Hepatocyte (in vitro differentiated cells): ENCODE measurements around the gene SLC35A5. TPM values are rescaled to one million over a fixed set of nuclear protein-coding genes. Genes with fewer than 3 reads are reported as not detected.

Source experiments
- DNase-seq: peaks from one replicate; pipeline ENCODE4 v3.0.0-alpha.2; 2016; ENCODE audit warnings: low spot score
- H2AFZ ChIP-seq: fragments of 200-600 bp; sonication (generic); 2 replicates; pipeline ENCODE4 v1.6.0; 2016; ENCODE audit warnings: antibody characterized with exemption, mild to moderate bottlenecking
- H3K27ac ChIP-seq: fragments of 200-600 bp; sonication (generic); 2 replicates; pipeline ENCODE4 v1.5.1; 2016; ENCODE audit warnings: mild to moderate bottlenecking
- H3K27me3 ChIP-seq: fragments of 200-600 bp; sonication (generic); 2 replicates; pipeline ENCODE4 v1.6.1; 2016
- H3K36me3 ChIP-seq: fragments of 200-600 bp; sonication (generic); replicated peaks from 2 replicates; pipeline ENCODE4 v1.5.1; 2016; ENCODE audit warnings: low read depth; ENCODE audit not compliant: insufficient read depth
- H3K4me1 ChIP-seq: fragments of 200-600 bp; sonication (generic); 2 replicates; pipeline ENCODE4 v1.5.1; 2016; ENCODE audit warnings: mild to moderate bottlenecking, moderate library complexity; ENCODE audit not compliant: insufficient read depth
- H3K4me2 ChIP-seq: fragments of 200-600 bp; sonication (generic); 2 replicates; pipeline ENCODE4 v1.6.0; 2016
- H3K4me3 ChIP-seq: fragments of 200-600 bp; sonication (generic); 2 replicates; pipeline ENCODE4 v1.5.1; 2016; ENCODE audit warnings: mild to moderate bottlenecking
- H3K79me2 ChIP-seq: fragments of 200-600 bp; sonication (generic); 2 replicates; pipeline ENCODE4 v1.6.0; 2017; ENCODE audit warnings: mild to moderate bottlenecking
- H3K9me2 ChIP-seq: fragments of 200-600 bp; sonication (generic); replicated peaks from 2 replicates; pipeline ENCODE4 v1.6.0; 2017; ENCODE audit warnings: mild to moderate bottlenecking; ENCODE audit not compliant: insufficient read depth
- H3K9me3 ChIP-seq: fragments of 200-600 bp; sonication (generic); 2 replicates; pipeline ENCODE4 v1.5.1; 2016; ENCODE audit warnings: low read depth, mild to moderate bottlenecking
- H4K20me1 ChIP-seq: fragments of 200-600 bp; sonication (generic); 2 replicates; pipeline ENCODE4 v1.6.0; 2016; ENCODE audit warnings: mild to moderate bottlenecking; ENCODE audit not compliant: insufficient read depth, poor library complexity, severe bottlenecking
- CTCF ChIP-seq: fragments of 200-600 bp; sonication (generic); IDR thresholded peaks from 2 replicates; pipeline ENCODE4 v1.5.1; 2016; ENCODE audit warnings: antibody characterized with exemption, mild to moderate bottlenecking; ENCODE audit not compliant: poor library complexity
- EZH2 ChIP-seq: fragments of 200-600 bp; sonication (generic); IDR thresholded peaks from 2 replicates; pipeline ENCODE4 v1.6.1; 2016; ENCODE audit warnings: antibody characterized with exemption, mild to moderate bottlenecking, borderline replicate concordance
- EZH2phosphoT487 ChIP-seq: fragments of 200-600 bp; sonication (generic); IDR thresholded peaks from one replicate; pipeline ENCODE4 v1.6.1; 2018; ENCODE audit warnings: antibody characterized with exemption, mild to moderate bottlenecking, low read depth, moderate library complexity; ENCODE audit not compliant: unreplicated experiment, severe bottlenecking
- WGBS: methylation state at CpG from one replicate; pipeline ENCODE4 v1.1.6; 2016; ENCODE audit warnings: low lambda C conversion rate; ENCODE audit errors: missing lambda C conversion rate; 5-methylcytosine and 5-hydroxymethylcytosine counted together
- polyA plus RNA-seq: library from polyadenylated mRNA; unstranded; fragments of >200 nt; fragmentation: Nextera tagmentation; extraction: Ambion mirVana; gene quantifications from 2 replicates; pipeline ENCODE4 v1.2.1, GENCODE V29; 2016
- total RNA-seq: library from RNA; depleted of rRNA; stranded (reverse); fragments of >200 nt; gene quantifications from 2 replicates; pipeline ENCODE4 v1.2.3, GENCODE V29; 2014

The SLC35A5 gene
- total and polyA plus RNA-seq, 2 experiments from 2014 or later, result 30.5 to 56.8 TPM

- no peaks in the 10 kb centered on the region for H4K20me1 ChIP-seq
- DNase-seq, result no peak
- no peaks in the 10 kb centered on the region for H3K79me2 ChIP-seq
- no peaks in the 10 kb centered on the region for H3K9me2 ChIP-seq
- H3K27me3 ChIP-seq, result no peaks in the 10 kb centered on the region
- H3K27ac ChIP-seq, result no peak overlapping the region
- H2AFZ ChIP-seq, result no peak overlapping the region
- H3K9me3 ChIP-seq, result no peaks in the 10 kb centered on the region
- no peaks in the 10 kb centered on the region for H3K4me1 ChIP-seq
- WGBS, result 100% methylated on average over 1 of the region's 1 CpG
- H3K36me3 ChIP-seq, result no peaks in the 10 kb centered on the region
- TF ChIP-seq EZH2 (no peak), CTCF (no peak), EZH2phosphoT487 (no peak)
- H3K4me3 ChIP-seq, result no peak overlapping the region
- no peak overlapping the region for H3K4me2 ChIP-seq
Observed at GRCh38 chr3:112539825-112540650, 21.8 kb upstream of the SLC35A5 start.

GRCh38 chr3:112546216-112546759 lies 15.6 kb upstream of the SLC35A5 start:
- Histone ChIP-seq H3K4me1 (no peaks in the 10 kb centered on the region), H3K4me2 (no peak overlapping the region), H3K9me2 (no peaks in the 10 kb centered on the region), H4K20me1 (no peaks in the 10 kb centered on the region), H2AFZ (no peak overlapping the region), H3K27me3 (no peaks in the 10 kb centered on the region), H3K27ac (no peak overlapping the region), H3K9me3 (no peaks in the 10 kb centered on the region), H3K79me2 (peaks cover 6% of the 10 kb centered on the region), H3K36me3 (no peaks in the 10 kb centered on the region), H3K4me3 (no peak overlapping the region)
- DNase-seq, result no peak
- 98% methylated on average over 5 of the region's 5 CpGs for WGBS
- TF ChIP-seq CTCF (no peak), EZH2 (no peak), EZH2phosphoT487 (no peak)

GRCh38 chr3:112550859-112551258 lies 11.0 kb upstream of the SLC35A5 start:
- H3K79me2 ChIP-seq, result peaks cover 37% of the 10 kb centered on the region
- no peak overlapping the region for H3K27ac ChIP-seq
- H3K4me1 ChIP-seq, result no peaks in the 10 kb centered on the region
- no peaks in the 10 kb centered on the region for H3K9me2 ChIP-seq
- peaks cover 6% of the 10 kb centered on the region for H4K20me1 ChIP-seq
- 35% methylated on average over 1 of the region's 1 CpG for WGBS
- no peaks in the 10 kb centered on the region for H3K36me3 ChIP-seq
- H2AFZ ChIP-seq, result no peak overlapping the region
- H3K9me3 ChIP-seq, result no peaks in the 10 kb centered on the region
- no peak overlapping the region for H3K4me3 ChIP-seq
- no peaks in the 10 kb centered on the region for H3K27me3 ChIP-seq
- H3K4me2 ChIP-seq, result no peak overlapping the region
- DNase-seq, result no peak
- TF ChIP-seq EZH2phosphoT487 (no peak), EZH2 (no peak), CTCF (no peak)
